ENCODE data around the gene EDIL3.

DNA sequence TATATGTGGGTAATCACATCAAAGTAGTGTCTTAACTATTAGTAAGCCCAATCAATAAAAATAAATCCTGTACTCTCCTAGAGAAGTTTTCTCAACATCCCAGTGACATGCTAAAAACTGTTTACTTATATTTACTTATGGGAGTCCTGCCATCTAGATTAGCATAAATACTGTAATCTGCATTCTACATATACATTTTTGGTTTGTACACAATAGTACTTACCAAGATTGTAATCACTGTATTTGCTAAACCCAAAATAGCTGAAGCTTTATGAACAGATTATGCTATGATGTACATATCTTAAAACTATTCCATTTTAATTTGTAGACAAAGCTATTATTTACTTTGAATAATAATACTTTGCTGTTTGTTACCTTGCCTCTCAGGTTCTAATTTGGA lies 105.4 kb downstream of the EDIL3 start:
- TF ChIP-seq, protein P1, sequence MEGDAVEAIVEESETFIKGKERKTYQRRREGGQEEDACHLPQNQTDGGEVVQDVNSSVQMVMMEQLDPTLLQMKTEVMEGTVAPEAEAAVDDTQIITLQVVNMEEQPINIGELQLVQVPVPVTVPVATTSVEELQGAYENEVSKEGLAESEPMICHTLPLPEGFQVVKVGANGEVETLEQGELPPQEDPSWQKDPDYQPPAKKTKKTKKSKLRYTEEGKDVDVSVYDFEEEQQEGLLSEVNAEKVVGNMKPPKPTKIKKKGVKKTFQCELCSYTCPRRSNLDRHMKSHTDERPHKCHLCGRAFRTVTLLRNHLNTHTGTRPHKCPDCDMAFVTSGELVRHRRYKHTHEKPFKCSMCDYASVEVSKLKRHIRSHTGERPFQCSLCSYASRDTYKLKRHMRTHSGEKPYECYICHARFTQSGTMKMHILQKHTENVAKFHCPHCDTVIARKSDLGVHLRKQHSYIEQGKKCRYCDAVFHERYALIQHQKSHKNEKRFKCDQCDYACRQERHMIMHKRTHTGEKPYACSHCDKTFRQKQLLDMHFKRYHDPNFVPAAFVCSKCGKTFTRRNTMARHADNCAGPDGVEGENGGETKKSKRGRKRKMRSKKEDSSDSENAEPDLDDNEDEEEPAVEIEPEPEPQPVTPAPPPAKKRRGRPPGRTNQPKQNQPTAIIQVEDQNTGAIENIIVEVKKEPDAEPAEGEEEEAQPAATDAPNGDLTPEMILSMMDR (IDR thresholded peaks at IDR 0.05), result no peak
- no peak for TF ChIP-seq POLR2A (IDR thresholded peaks at IDR 0.05)

Measured in lower leg skin (tissue), 3 donors.